Activated naive CD4-positive, alpha-beta T cell treated with Interleukin-2 at 50 U/mL for 16 hours (primary cell): ENCODE measurements around the gene TAAR5.
"Not testable (repeated sequence)": the region's sequence is repeated elsewhere in the genome, so short reads cannot be mapped to it uniquely, and the experiment has no call there.

ENCODE experiments used
- DNase-seq: peaks from one replicate; pipeline ENCODE4 v3.0.0-alpha.2; 2020

Gene TAAR5, protein sequence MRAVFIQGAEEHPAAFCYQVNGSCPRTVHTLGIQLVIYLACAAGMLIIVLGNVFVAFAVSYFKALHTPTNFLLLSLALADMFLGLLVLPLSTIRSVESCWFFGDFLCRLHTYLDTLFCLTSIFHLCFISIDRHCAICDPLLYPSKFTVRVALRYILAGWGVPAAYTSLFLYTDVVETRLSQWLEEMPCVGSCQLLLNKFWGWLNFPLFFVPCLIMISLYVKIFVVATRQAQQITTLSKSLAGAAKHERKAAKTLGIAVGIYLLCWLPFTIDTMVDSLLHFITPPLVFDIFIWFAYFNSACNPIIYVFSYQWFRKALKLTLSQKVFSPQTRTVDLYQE

DNA sequence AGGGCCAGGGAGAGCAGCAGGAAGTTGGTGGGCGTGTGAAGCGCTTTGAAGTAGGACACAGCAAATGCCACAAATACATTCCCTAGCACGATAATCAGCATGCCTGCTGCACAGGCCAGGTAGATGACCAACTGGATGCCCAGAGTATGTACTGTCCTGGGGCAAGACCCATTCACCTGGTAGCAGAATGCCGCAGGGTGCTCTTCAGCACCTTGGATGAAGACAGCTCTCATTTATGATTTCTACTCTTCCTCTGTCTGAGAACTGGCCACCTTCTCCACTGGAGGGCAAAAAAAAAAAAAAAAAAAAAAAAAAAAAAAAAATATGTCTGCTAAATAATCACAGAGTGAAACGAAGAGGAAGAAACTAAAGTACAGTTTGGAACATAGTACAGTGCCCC is at the start of gene TAAR5:
Gene TAAR5, minus strand, starts transcription at position 288 of the 400 bp plus-strand sequence. Its CDS starts 55 bp downstream, at position 233.
- no peak for DNase-seq

DNA sequence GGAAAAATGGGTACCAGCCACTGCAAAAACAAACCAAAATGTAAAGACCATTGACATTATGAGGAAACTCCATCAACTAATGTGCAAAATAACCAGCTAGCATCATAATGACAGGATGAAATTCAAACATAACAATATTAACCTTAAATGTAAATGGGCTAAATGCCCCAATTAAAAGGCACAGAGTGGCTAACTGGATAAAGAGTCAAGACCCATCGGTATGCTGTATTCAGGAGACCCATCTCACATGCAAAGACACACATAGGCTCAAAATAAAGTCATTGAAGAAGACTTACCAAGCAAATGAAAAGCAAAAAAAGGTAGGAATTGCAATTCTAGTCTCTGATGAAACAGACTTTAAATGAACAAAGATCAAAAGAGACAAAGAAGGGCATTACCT is 47.6 kb upstream of the TAAR5 start:
- DNase-seq: not testable (repeated sequence)

DNA sequence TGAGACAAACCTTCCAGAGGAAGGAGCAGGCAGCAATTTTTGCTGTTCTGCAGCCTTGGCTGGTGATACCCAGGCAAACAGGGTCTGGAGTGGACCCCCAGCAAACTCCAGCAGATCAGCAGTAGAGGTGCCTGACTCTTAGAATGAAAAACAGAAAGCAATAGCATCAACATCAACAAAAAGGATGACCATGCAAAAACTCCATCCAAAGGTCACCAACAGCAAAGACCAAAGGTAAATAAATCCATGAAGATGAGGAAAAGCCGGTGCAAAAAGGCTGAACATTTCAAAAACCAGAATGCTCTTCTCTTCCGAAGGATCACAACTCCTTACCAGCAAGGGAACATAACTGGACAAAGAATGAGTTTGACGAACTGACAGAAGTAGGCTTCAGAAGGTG is 46.4 kb upstream of the TAAR5 start:
- not testable (repeated sequence) for DNase-seq

DNA sequence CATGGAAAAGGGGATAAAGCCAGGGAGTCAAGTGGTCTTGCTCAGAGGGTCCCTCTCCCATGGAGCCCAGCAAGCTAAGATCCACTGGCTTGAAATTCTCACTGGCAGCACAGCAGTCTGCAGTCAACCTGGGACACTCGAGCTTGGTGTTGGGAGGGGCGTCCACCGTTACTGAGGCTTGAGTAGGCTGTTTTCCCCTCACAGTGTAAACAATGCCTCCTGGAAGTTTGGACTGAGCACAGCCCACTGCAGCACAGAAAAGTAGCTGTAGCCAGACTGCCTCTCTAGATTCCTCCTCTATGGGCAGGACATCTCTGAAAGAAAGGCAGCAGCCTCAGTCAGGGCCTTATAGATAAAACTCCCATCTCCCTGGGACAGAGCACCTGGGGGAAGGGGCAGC is 45.7 kb upstream of the TAAR5 start:
- DNase-seq: not testable (repeated sequence)

DNA sequence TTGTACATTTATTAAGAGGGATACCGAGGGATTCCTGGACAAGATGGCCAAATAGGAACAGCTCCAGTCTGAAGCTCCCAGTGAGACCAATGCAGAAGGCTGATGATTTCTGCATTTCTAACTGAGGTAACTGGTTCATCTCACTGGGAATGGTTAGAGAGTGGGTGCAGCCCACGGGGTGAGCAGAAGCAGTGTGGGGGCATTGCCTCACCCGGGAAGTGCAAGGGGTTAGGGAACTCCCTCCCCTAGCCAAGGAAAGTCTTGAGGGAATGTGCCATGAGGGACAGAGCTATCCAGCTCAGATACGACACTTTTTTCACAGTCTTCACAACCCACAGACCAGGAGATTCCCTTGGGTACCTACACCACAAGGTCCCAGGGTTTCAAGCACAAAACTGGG is 45.3 kb upstream of the TAAR5 start:
- no peak for DNase-seq

DNA sequence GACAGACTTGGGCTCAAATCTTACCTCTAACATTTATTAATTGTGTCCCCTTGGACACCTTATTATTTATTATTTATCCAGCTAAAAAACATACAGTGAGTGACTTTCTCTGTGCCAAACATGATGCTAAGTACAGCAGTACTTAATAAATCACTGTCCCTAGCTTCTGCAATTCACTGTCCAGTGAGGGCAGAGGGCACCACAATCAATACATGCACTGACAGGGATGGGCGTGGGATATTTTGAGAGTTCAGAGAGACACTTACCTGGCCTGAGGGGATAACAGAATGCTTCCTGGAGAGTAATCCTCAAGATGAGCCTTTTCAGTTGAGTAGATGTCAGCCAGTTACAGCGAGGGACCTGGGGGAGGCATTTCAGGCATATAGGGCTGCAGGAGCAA is 43.8 kb upstream of the TAAR5 start:
- DNase-seq: no peak

DNA sequence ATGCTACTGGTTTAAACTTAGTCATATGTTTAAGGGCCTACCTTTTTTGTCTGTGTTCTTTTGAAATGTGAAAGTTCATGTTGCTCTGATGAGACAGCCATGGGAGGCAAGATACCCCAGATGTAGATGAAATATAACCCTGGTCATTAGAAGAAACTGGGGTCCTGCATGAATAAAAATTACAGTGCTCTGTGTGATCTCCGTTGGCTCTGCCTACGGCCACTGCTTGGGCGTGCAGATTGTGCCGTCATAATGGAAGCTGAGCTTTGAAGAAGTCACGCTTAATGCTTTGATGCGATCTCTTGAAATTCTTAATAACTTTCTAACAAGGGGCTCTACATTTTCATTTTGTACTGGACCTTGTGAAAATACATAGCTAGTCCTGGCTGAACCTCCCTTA is 34.6 kb upstream of the TAAR5 start, which contains the start of gene TAAR2:
Gene TAAR2, minus strand, starts transcription at position 101 of the 400 bp plus-strand sequence. Its CDS starts 0 bp downstream, at position 101.
- DNase-seq: no peak

DNA sequence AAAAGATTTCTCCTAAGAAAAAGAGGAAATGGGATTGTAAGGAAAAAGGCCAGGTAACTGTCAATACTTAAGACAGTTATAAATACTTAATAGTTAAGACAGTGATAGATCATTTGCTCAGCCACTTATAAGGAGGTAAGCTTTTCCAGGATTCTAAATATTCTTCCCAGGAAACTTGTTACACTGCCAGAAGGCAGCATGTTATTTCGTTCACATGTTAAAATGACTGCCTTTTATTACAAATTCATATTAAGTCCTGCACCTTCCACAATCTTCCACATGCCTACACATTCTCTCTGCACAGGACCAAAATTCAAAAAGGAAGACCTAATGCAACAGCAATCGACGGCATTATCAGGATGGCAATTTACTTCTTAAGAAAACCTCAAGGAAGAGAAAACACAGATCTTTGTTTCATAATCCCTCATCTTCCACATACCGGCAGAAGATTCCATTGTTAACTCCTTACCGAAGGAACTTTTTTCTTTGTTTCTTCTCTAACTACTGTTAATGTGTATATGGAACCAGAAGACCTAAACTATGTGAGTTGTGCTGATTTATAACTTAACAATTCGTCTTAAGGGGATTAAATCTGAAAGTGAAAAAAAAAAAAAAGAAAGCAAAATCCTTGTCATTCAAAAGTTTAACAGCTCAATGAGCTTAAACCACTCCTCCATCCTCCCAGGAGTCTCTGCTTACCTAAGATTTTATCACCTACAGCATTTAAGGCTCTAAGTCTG is 33.7 kb upstream of the TAAR5 start:
- DNase-seq: no peak

DNA sequence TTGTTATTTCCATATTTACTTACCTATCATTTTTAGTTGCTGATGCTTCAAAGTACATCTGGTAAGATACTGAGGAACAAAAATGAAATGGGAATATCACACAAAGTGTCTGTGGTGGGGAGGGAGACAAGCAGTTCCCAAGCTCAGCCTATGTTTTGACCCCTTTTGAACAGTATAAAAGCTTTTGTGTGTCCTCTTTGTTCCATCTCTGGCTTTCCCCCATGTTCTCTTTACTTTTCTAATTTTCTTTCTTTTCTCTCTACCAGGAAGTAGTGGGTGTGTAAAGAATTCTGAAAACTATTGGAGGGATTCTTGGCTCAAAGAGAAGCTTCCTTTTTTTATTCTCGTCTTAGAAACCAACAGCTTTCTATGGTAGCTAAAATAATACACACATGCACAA is 27.1 kb upstream of the TAAR5 start:
- no peak for DNase-seq

DNA sequence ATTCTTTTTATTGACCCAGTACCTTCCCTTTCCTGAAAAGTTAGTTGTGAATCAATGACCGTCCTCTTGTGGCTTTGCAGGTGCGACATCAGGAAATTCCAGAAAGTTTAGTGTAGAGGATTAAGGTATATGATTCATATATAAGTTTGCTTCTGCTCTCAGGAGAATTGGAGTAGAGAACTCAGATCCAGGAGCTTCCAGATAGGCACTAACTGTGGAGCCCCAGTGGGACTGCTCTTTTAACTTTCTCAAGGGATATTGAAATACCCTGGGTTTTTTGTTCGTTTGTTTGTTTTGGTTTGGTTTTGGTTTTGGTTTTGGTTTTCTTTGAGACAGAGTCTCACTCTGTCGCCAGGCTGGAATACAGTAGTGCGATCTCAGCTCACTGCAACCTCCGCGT is 25.0 kb upstream of the TAAR5 start:
- no peak for DNase-seq

DNA sequence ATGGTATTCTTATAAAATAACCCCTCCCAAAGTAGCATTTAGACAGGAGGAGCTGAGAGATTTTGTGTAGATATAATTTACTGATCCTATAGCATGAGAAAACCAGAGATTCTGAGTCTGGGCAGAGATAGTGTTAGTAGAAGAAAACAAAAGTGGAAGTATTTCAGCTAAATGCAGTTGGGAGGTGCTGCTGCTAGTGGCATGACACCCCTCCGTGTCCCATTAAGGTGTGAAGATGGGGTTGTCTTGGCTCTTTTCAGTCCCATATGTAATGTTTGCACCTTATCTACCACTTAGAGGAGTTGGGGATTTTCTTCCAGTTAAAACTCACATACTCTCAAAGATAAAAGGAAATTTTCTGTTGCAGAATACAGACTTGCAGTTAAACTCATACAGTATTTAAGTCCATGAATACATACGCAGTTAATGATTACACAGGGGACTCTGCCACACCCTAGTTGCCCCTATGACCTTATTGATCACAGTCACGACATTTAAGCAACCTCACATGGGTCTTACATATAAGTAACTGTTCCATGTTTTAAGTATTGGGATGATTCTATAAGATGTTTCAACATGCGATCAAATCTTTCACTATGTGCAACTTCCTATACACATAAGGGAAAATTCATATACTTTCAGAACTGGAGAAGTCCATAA is 23.0 kb upstream of the TAAR5 start:
- no peak for DNase-seq

DNA sequence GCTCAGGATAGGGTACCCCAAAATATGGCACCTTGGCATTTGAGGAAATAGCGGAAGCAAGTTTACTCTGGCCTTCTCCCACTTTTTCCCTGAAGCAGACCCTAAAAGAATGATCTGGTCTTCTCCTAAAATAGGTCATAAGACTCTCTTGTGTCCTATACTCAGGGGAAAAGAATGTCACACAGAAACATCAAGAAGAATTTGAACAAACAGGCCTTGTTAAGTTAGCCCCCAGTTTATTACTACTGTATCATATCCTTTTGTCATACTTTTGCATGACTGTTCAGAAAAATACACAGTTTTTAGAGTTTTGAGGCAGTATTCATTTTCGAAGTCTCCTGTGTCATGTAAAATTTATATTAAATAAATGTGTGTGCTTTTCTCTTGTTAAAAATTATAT is 22.1 kb upstream of the TAAR5 start:
- no peak for DNase-seq

DNA sequence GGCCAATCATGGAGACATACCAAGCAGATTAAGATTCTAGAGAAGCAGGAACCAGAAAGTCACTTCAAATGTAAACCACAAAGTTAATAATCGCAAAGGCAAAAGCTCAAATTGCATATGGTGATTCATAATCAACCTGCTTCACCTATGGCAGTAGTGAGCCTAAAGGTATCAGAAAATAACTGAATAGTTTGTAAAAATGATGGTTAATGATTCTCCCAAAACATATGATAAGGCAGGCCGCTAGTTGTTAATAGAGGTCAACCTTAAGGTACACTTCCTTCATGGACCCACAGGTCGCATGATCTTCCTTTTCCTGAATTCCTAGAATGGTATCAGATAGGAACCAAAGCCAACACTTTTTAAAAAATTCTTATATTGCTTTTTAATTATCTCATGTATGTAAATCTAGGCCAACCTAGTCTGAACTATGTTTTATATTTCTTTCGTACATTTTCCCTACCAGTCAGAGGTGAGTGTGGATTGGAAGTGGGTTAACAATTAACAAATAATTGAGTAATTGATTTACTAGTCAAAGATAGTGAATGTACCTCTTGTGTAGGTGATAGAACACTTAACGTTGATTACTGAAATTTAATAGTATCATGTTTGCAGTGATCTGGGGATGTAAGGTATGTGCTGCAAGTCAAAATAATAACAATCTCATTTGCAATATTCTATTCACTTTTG is 18.1 kb upstream of the TAAR5 start:
- no peak for DNase-seq

DNA sequence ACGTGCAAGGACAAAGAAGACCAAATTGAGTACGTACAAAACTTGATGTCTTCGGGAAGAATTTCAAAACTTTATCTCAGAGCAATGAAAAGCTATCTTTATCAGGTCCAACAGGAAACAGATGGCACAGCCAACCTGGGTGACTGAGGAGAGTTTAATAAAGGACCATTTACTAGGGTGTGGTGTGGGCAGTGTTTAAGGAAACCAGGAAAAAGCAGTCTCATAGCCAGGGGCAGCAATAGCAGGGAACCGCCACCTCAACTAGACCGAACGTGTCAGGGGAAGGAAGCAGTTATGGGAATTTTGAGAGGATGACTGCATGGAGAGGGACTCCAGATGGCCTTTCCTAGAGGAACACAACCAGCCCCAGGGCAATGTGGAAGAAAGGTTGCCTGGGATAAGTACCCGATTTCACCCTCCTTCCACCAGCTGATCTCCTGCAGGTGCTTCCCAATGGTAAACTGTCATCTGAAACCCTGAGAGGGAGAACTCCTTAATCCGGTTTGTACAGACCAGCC is 15.2 kb upstream of the TAAR5 start:
- DNase-seq: no peak

DNA sequence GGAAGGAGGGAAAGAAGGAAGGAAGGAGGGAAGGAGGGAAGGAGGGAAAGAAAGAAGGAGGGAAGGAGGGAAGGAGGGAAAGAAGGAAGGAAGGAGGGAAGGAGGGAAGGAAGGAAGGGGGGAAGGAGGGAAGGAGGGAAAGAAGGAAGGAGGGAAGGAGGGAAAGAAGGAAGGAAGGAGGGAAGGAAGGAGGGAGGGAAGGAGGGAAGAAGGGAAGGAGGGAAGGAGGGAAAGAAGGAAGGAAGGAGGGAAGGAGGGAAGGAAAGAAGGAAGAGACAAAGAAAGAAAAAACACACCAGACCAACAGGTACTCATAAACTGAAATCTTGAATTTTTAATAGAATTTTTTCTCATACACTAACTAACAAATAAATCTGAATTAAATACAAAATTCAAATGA is 11.4 kb upstream of the TAAR5 start:
- not testable (repeated sequence) for DNase-seq

DNA sequence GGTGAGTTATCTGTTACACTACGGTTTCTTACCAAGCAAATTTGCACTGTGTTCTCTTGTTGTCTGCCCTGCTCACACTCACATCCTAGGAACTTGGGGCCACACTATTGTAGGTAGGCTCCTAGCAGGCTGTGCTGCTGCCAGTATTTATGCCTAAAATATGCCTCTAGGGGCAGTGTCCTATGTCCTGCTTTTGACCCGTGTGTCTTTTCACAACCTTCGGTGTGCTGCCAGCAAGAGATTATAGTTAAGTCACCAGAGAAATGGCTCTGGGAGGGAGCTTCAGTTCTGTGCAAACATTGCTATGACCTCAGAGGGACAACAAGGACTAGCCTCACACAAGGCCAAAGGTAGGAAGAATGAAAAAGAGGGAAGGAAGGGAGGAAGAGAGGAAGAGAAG is 8.9 kb upstream of the TAAR5 start:
- DNase-seq: no peak

DNA sequence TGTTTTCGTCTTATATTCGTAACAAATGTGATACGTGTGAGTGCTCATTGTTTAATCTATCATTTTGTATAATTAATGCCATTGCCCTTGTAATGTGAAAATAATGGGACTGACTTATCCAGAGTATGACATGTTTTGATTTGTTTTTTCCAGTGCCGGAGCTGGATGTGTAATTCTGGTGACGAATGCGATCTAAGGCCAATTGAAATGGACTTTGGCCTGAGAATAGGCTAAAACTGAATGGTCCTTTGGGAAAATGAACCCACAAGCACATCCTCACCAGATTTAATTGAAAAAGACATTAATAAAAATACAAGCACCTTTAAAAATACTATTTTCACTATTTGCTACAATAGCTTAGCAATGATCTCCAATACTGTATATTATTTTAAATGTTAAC is 6.7 kb upstream of the TAAR5 start:
- DNase-seq: no peak

DNA sequence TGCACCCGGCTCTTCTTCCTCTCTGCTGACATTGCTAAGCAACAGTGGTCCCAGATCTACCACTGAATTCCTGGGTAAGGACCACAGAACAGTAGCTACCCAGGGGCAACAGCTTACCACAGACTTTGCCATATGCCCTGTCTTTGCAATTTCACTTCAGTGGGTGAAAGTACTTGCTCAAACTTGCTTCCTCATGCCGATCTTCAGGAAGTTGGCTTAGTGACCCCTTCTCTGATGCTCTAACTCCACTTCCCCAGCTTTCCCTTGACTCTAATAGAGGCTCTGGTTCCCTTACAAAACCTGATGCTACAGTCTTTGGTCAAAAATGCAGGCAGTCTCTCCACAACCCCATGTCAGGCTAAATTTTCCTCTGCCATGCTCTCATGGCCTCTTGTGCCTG is 3.3 kb upstream of the TAAR5 start:
- no peak for DNase-seq

DNA sequence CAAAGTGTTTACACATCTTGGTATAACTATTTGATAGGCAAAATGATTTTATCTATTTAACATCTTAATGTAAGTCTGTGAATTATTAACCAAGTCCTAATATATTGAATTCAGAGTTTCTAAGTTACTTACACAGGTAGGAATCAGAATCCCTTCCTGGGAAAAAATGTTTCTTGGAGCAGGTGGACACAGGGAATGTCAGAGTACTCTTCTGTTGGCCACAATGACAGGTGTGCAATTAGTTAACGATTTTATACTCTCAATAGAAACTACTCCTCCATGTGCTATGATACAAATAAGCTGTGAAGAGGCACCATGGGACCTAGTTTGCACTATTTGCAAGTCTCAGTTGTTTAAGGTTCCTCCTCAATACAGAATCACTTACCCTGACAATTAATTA is 821 bp upstream of the TAAR5 start:
- DNase-seq: no peak

DNA sequence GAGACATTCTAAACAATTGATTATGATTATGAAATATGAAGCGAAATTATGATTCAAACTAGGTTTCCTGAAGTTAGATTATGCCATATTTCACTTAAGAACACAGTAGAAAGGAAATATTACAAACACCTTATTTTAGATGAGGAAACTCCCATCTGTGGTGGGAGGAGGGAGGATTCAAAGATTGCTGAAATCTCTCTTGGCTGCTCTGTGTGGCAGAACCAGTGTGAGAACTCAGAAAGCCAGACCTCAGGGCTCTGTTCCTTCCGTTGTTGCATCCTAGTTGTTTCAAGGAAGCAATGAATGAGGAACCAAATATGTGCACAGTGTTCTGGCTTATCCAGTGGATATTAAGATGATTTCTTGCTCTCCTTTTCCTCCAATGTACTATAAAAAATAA is 2.1 kb downstream of the TAAR5 start:
- no peak for DNase-seq

DNA sequence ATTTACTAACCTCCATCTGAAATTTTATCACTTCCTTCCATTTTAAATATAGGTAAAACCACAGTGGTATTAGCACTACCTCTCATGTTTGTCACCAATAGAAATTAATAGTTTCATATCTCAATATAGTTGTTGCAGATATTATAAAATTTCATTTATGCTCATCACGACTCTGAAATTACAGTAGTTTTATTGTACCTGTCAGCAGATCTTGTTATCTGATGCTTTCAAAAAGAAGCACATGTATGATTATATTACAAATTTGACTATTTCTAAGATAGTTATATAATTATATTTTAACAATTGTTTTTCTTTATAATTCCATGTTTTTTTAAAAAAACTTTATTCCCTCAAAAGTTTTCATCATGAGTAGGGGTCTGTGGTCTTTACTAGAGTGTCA is 4.8 kb downstream of the TAAR5 start:
- DNase-seq: no peak

DNA sequence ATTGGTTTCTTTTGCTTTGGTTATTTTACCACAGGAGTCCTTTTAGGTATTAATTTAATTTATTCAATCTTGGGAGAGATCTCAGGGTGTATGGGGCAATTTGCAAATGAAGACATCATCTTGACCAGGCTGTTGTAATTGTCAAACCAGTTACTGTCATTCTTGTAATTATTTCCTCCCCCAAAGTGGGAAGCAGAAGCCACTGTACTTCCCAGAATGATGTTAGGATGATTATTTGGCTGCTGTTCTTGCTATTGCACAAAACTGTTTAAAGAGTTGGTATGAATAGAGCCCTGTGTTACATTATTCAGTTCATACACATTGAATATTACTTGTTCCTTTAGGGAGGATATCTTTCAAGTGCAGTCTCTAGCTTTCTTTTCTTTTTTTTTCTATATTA is 17.8 kb downstream of the TAAR5 start:
- no peak for DNase-seq

DNA sequence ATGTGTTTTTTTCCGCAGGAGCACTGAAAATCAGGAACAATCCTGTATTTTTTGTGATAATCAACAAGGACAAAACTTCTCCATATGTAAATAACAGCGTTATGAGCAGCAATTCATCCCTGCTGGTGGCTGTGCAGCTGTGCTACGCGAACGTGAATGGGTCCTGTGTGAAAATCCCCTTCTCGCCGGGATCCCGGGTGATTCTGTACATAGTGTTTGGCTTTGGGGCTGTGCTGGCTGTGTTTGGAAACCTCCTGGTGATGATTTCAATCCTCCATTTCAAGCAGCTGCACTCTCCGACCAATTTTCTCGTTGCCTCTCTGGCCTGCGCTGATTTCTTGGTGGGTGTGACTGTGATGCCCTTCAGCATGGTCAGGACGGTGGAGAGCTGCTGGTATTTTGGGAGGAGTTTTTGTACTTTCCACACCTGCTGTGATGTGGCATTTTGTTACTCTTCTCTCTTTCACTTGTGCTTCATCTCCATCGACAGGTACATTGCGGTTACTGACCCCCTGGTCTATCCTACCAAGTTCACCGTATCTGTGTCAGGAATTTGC is 19.2 kb downstream of the TAAR5 start, which contains the start of gene TAAR6:
Gene TAAR6, plus strand, starts transcription at position 102 of the 557 bp plus-strand sequence. Its CDS starts 0 bp downstream, at position 102.
- no peak for DNase-seq
